ENCODE measurements around the gene ICE1. TPM values are rescaled to one million over a fixed set of nuclear protein-coding genes. Genes with fewer than 3 reads are reported as not detected.
A peak's percentile ranks its signal among the peaks of the same experiment; 100 is the strongest.
"Not testable (repeated sequence)": the region's sequence is repeated elsewhere in the genome, so short reads cannot be mapped to it uniquely, and the experiment has no call there.

ICE1 gene
- total and polyA plus RNA-seq, 8 donors = 4.0 to 15.0 (median 9.3) TPM

- H3K36me3 ChIP-seq = peaks cover 0 to 7% (median 0%) of the 10 kb centered on the region in 3 donors
- FAIRE-seq (no peak), DNase-seq (no peak), ATAC-seq (no peak)
- H3K4me1 ChIP-seq = no peaks in the 10 kb centered on the region
- no peak for TF ChIP-seq CTCF (IDR thresholded peaks at IDR 0.05)
- H3K27ac ChIP-seq = no peak overlapping the region
- no peak overlapping the region for H3K4me3 ChIP-seq
- intact Hi-C loops (cut with DNase I) = no loop called here
- no peaks in the 10 kb centered on the region for H3K27me3 ChIP-seq
- H3K9me3 ChIP-seq = no peaks in the 10 kb centered on the region
These were observed 48.5 kb downstream of the ICE1 start for GRCh38 chr5:5470933-5471332.

- no peak for TF ChIP-seq CTCF (IDR thresholded peaks at IDR 0.05)
- no peaks in the 10 kb centered on the region for H3K9me3 ChIP-seq
- H3K27ac ChIP-seq = no peak overlapping the region
- peaks cover 0 to 9% (median 0%) of the 10 kb centered on the region in 3 donors for H3K36me3 ChIP-seq
- H3K27me3 ChIP-seq = no peaks in the 10 kb centered on the region
- DNase-seq (no peak), ATAC-seq (no peak), FAIRE-seq (no peak)
- H3K4me3 ChIP-seq = no peak overlapping the region
- WGBS, 2 donors = 92 to 98% methylated on average over 2 of the region's 2 CpGs
- H3K4me1 ChIP-seq = no peaks in the 10 kb centered on the region
- intact Hi-C loops (cut with DNase I) = no loop called here
These were observed 50.7 kb downstream of the ICE1 start for GRCh38 chr5:5473226-5473625.

GRCh38 chr5:5474961-5475360 lies 52.5 kb downstream of the ICE1 start:
- WGBS, 2 donors = 92 to 97% methylated on average over 5 of the region's 5 CpGs
- DNase-seq (no peak), ATAC-seq (no peak), FAIRE-seq (no peak)
- no peaks in the 10 kb centered on the region for H3K27me3 ChIP-seq
- no peak overlapping the region for H3K27ac ChIP-seq
- no peak overlapping the region for H3K4me3 ChIP-seq
- TF ChIP-seq CTCF (IDR thresholded peaks at IDR 0.05) = no peak
- no peaks in the 10 kb centered on the region for H3K4me1 ChIP-seq
- peaks cover 0 to 9% (median 0%) of the 10 kb centered on the region in 3 donors for H3K36me3 ChIP-seq
- intact Hi-C loops (cut with DNase I) = no loop called here
- no peaks in the 10 kb centered on the region for H3K9me3 ChIP-seq

- H3K36me3 ChIP-seq = peaks cover 0 to 9% (median 0%) of the 10 kb centered on the region in 3 donors
- DNase-seq = no peak
- intact Hi-C loops (cut with DNase I) = no loop called here
- no peaks in the 10 kb centered on the region for H3K4me1 ChIP-seq
- H3K9me3 ChIP-seq = no peaks in the 10 kb centered on the region
- H3K27ac ChIP-seq = no peak overlapping the region
- FAIRE-seq = peak; percentile 26
- no peaks in the 10 kb centered on the region for H3K27me3 ChIP-seq
- no peak for TF ChIP-seq CTCF (IDR thresholded peaks at IDR 0.05)
- no peak for ATAC-seq
- no peak overlapping the region for H3K4me3 ChIP-seq
- 97 to 99% methylated on average over 2 of the region's 2 CpGs for WGBS, 2 donors
These were observed 53.5 kb downstream of the ICE1 start for GRCh38 chr5:5475975-5476374.

- WGBS, 2 donors = 94 to 97% methylated on average over 1 of the region's 1 CpG
- H3K27ac ChIP-seq; H3K9me3 ChIP-seq; H3K4me1 ChIP-seq; FAIRE-seq; DNase-seq; intact Hi-C loops (cut with DNase I); ATAC-seq; H3K4me3 ChIP-seq; H3K36me3 ChIP-seq; H3K27me3 ChIP-seq: not testable (repeated sequence)
These were observed 57.1 kb downstream of the ICE1 start for GRCh38 chr5:5479578-5479977.
